CD14-positive monocyte (primary cell): ENCODE measurements around the gene RAET1G. TPM values are rescaled to one million over a fixed set of nuclear protein-coding genes. Genes with fewer than 3 reads are reported as not detected.

Experiments used
- DNase-seq, 3 donors: peaks; one replicate each; pipeline ENCODE4 v3.0.0-alpha.2; 2011 to 2022
- H2AFZ ChIP-seq: 2 replicates; pipeline ENCODE4 v1.6.0; 2012; ENCODE audit warnings: mild to moderate bottlenecking, low read depth, low read length, inconsistent platforms; ENCODE audit not compliant: insufficient read depth, poor library complexity, severe bottlenecking
- H3K27ac ChIP-seq, 2 donors: 1 replicate in 1 of 2; 2 replicates in 1 of 2; pipeline ENCODE4 v1.5.1; 2012 to 2013; ENCODE audit warnings: low read length in 2 of 2, control low read depth in 1 of 2, inconsistent platforms in 1 of 2, low read depth in 1 of 2, mild to moderate bottlenecking in 1 of 2
- H3K27me3 ChIP-seq, 2 donors: one replicate each; pipeline versions ENCODE4 v1.6.0 to v1.6.1; 2011 to 2013; ENCODE audit warnings: low read length in 2 of 2; ENCODE audit not compliant: control insufficient read depth in 2 of 2, insufficient read depth in 2 of 2
- H3K36me3 ChIP-seq, 2 donors: replicated peaks in 1 of 2; 1 replicate in 1 of 2; 2 replicates in 1 of 2; pipeline versions ENCODE4 v1.5.1 to v1.6.1; 2012 to 2013; ENCODE audit warnings: low read length in 2 of 2, control low read depth in 1 of 2, inconsistent platforms in 1 of 2, mild to moderate bottlenecking in 1 of 2; ENCODE audit not compliant: insufficient read depth in 2 of 2, control insufficient read depth in 1 of 2
- H3K4me1 ChIP-seq, 2 donors: 1 replicate in 1 of 2; 2 replicates in 1 of 2; pipeline versions ENCODE4 v1.5.1 to v1.6.1; 2012 to 2013; ENCODE audit warnings: low read length in 2 of 2, control low read depth in 1 of 2, inconsistent platforms in 1 of 2, mild to moderate bottlenecking in 1 of 2, moderate library complexity in 1 of 2; ENCODE audit not compliant: insufficient read depth in 2 of 2, control insufficient read depth in 1 of 2
- H3K4me2 ChIP-seq: replicated peaks from 2 replicates; pipeline ENCODE3; 2012; ENCODE audit warnings: low read length, moderate library complexity, mild to moderate bottlenecking; ENCODE audit not compliant: poor library complexity, severe bottlenecking; ENCODE audit errors: extremely low read depth
- H3K4me3 ChIP-seq, 3 experiments: fragments of 200-600 bp in 1 of 3; sonication (generic) in 1 of 3; replicated peaks in 1 of 3; 1 replicate in 2 of 3; 2 replicates in 1 of 3; pipeline ENCODE4 v1.5.1; 2011 to 2013; ENCODE audit warnings: low read length in 3 of 3, mild to moderate bottlenecking in 3 of 3, control low read depth in 2 of 3, low read depth in 2 of 3, inconsistent platforms in 1 of 3, moderate library complexity in 1 of 3
- H3K79me2 ChIP-seq: 2 replicates; pipeline ENCODE4 v1.6.0; 2012; ENCODE audit warnings: mild to moderate bottlenecking, control low read depth, inconsistent platforms, low read length, moderate library complexity; ENCODE audit not compliant: insufficient read depth
- H3K9ac ChIP-seq: 2 replicates; pipeline ENCODE4 v1.6.0; 2017; ENCODE audit warnings: low read length, mild to moderate bottlenecking; ENCODE audit not compliant: insufficient read depth, poor library complexity, severe bottlenecking
- H3K9me3 ChIP-seq, 2 donors: replicated peaks in 1 of 2; 1 replicate in 1 of 2; 2 replicates in 1 of 2; pipeline versions ENCODE4 v1.5.1 to v1.6.1; 2012 to 2013; ENCODE audit warnings: low read length in 2 of 2, control low read depth in 1 of 2; ENCODE audit not compliant: control insufficient read depth in 1 of 2, insufficient read depth in 1 of 2
- H4K20me1 ChIP-seq: 2 replicates; pipeline ENCODE4 v1.6.0; 2012; ENCODE audit warnings: mild to moderate bottlenecking, low read length, control low read depth, moderate library complexity; ENCODE audit not compliant: insufficient read depth
- H3K27ac Mint-ChIP-seq, 7 donors: one replicate each; pipeline ENCODE4 v1.8.0; 2020; ENCODE audit warnings: mild to moderate bottlenecking in 7 of 7, mixed read lengths in 7 of 7, moderate library complexity in 6 of 7, inconsistent platforms in 2 of 7
- H3K27me3 Mint-ChIP-seq, 3 donors: one replicate each; pipeline ENCODE4 v1.8.0; 2021 to 2022; ENCODE audit warnings: low read depth in 3 of 3, mild to moderate bottlenecking in 3 of 3, mixed read lengths in 3 of 3, moderate library complexity in 3 of 3, inconsistent platforms in 1 of 3
- H3K36me3 Mint-ChIP-seq, 2 donors: one replicate each; pipeline ENCODE4 v1.8.0; 2020; ENCODE audit warnings: mixed read lengths in 2 of 2, inconsistent platforms in 1 of 2, mild to moderate bottlenecking in 1 of 2
- H3K4me1 Mint-ChIP-seq: one replicate; pipeline ENCODE4 v1.8.0; 2020; ENCODE audit warnings: mild to moderate bottlenecking, mixed read lengths
- H3K4me3 Mint-ChIP-seq, 2 donors: one replicate each; pipeline ENCODE4 v1.8.0; 2020; ENCODE audit warnings: mild to moderate bottlenecking in 2 of 2, mixed read lengths in 2 of 2, moderate library complexity in 1 of 2
- H3K9me3 Mint-ChIP-seq, 7 donors: one replicate each; pipeline ENCODE4 v1.8.0; 2020 to 2022; ENCODE audit warnings: mixed read lengths in 7 of 7, mild to moderate bottlenecking in 6 of 7, moderate library complexity in 6 of 7, inconsistent platforms in 2 of 7
- WGBS: methylation state at CpG from one replicate; pipeline ENCODE4 v1.1.5; 2013; ENCODE audit warnings: missing lambda C conversion rate; ENCODE audit not compliant: insufficient coverage; 5-methylcytosine and 5-hydroxymethylcytosine counted together
- intact Hi-C, 2 donors: fragments of 100-400 bp; cut with micrococcal nuclease; formaldehyde crosslinking; loops; one replicate each; pipeline versions ENCODE4 v1.15.0 to v1.15.1; 2023
- polyA plus RNA-seq, 3 donors: library from polyadenylated mRNA; depleted of rRNA in 1 of 3; unstranded in 2 of 3; stranded (reverse) in 1 of 3; fragments of 300-500 nt in 2 of 3; fragments of >200 nt in 1 of 3; fragmentation: Illumina TruSeq in 2 of 3; gene quantifications; 1 replicate in 2 of 3; 2 replicates in 1 of 3; pipeline ENCODE4 v1.2.3, GENCODE V29; 2012 to 2021
- TF ChIP-seq, protein P1 (sequence below): fragments of 200-600 bp; IDR thresholded peaks from one replicate; pipeline ENCODE4 v1.8.0; 2022; ENCODE audit warnings: antibody characterized with exemption, mild to moderate bottlenecking

Gene RAET1G
- polyA plus RNA-seq, 3 donors: not detected

GRCh38 chr6:149876241-149876933 lies 46.5 kb downstream of the RAET1G start:
- Histone ChIP-seq H3K27ac (no peak overlapping the region), H4K20me1 (no peaks in the 10 kb centered on the region), H3K4me3 (no peak overlapping the region), H3K36me3 (no peaks in the 10 kb centered on the region), H3K9me3 (peaks cover 0 to 3% of the 10 kb centered on the region in 2 donors), H3K27me3 (peaks cover 0 to 7% of the 10 kb centered on the region in 2 donors), H2AFZ (no peak overlapping the region), H3K4me2 (no peak overlapping the region), H3K4me1 (no peaks in the 10 kb centered on the region), H3K79me2 (no peaks in the 10 kb centered on the region), H3K9ac (no peak overlapping the region)
- Mint-ChIP-seq H3K9me3 (peaks cover 0 to 10% (median 4%) of the 10 kb centered on the region in 7 donors), H3K36me3 (no peaks in the 10 kb centered on the region), H3K4me3 (no peak overlapping the region), H3K27ac (no peak overlapping the region), H3K4me1 (no peaks in the 10 kb centered on the region), H3K27me3 (peaks cover 10 to 21% (median 15%) of the 10 kb centered on the region in 3 donors)
- DNase-seq: no peak
- intact Hi-C loops: no loop called here
- WGBS: no CpG with 5 or more reads among the region's 3 CpGs
- TF ChIP-seq, protein P1, sequence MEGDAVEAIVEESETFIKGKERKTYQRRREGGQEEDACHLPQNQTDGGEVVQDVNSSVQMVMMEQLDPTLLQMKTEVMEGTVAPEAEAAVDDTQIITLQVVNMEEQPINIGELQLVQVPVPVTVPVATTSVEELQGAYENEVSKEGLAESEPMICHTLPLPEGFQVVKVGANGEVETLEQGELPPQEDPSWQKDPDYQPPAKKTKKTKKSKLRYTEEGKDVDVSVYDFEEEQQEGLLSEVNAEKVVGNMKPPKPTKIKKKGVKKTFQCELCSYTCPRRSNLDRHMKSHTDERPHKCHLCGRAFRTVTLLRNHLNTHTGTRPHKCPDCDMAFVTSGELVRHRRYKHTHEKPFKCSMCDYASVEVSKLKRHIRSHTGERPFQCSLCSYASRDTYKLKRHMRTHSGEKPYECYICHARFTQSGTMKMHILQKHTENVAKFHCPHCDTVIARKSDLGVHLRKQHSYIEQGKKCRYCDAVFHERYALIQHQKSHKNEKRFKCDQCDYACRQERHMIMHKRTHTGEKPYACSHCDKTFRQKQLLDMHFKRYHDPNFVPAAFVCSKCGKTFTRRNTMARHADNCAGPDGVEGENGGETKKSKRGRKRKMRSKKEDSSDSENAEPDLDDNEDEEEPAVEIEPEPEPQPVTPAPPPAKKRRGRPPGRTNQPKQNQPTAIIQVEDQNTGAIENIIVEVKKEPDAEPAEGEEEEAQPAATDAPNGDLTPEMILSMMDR: no peak

- H3K27ac Mint-ChIP-seq: no peak overlapping the region
- peaks cover 0 to 3% of the 10 kb centered on the region in 2 donors for H3K9me3 ChIP-seq
- no peak overlapping the region for H3K27ac ChIP-seq
- H3K36me3 ChIP-seq: no peaks in the 10 kb centered on the region
- intact Hi-C loops: no loop called here
- no peaks in the 10 kb centered on the region for H4K20me1 ChIP-seq
- H3K4me2 ChIP-seq: no peak overlapping the region
- peaks cover 4 to 7% (median 7%) of the 10 kb centered on the region in 3 donors for H3K27me3 Mint-ChIP-seq
- no peak overlapping the region for H3K4me3 ChIP-seq
- WGBS: no CpG with 5 or more reads among the region's 1 CpG
- H3K36me3 Mint-ChIP-seq: no peaks in the 10 kb centered on the region
- no peaks in the 10 kb centered on the region for H3K79me2 ChIP-seq
- H3K4me1 Mint-ChIP-seq: peaks cover 3% of the 10 kb centered on the region
- H3K27me3 ChIP-seq: peaks cover 0 to 4% of the 10 kb centered on the region in 2 donors
- TF ChIP-seq, protein P1: no peak
- peaks cover 0 to 9% (median 4%) of the 10 kb centered on the region in 7 donors for H3K9me3 Mint-ChIP-seq
- no peak overlapping the region for H3K9ac ChIP-seq
- no peak overlapping the region for H3K4me3 Mint-ChIP-seq
- H3K4me1 ChIP-seq: no peaks in the 10 kb centered on the region
- DNase-seq: no peak
- H2AFZ ChIP-seq: no peak overlapping the region
These were observed 50.7 kb downstream of the RAET1G start for GRCh38 chr6:149872233-149872632.
